Astrocyte (in vitro differentiated cells and primary cell): ENCODE results near the gene SMOC2.

Source experiments
- CTCF ChIP-seq: IDR thresholded peaks from 2 replicates; pipeline ENCODE4 v1.5.1; 2011; ENCODE audit warnings: low read depth, mild to moderate bottlenecking, inconsistent platforms, low read length, moderate library complexity; ENCODE audit not compliant: insufficient read depth
- EZH2 ChIP-seq: IDR thresholded peaks from 2 replicates; pipeline ENCODE4 v1.6.1; 2012; ENCODE audit warnings: mild to moderate bottlenecking, low read length, inconsistent platforms; ENCODE audit not compliant: insufficient read depth

GRCh38 chr6:168602576-168602975 is 161.6 kb downstream of the SMOC2 start:
- TF ChIP-seq CTCF (no peak), EZH2 (no peak)
